MM.1S (cell line): ENCODE results near the gene ACO2.

Experiments
- DNase-seq: peaks from one replicate; pipeline ENCODE4 v3.0.0-alpha.2; 2015
- H2AFZ ChIP-seq: fragments of 300-600 bp; sonication (generic); 2 replicates; pipeline ENCODE4 v1.6.0; 2016; ENCODE audit warnings: antibody characterized with exemption, low read length
- H3F3A ChIP-seq: fragments of 300-600 bp; sonication (generic); 2 replicates; pipeline ENCODE4 v1.6.1; 2016; ENCODE audit warnings: mild to moderate bottlenecking, antibody characterized with exemption, low read length, moderate library complexity, mixed read lengths; ENCODE audit not compliant: insufficient read depth
- H3K27ac ChIP-seq: fragments of 300-600 bp; sonication (generic); 2 replicates; pipeline ENCODE4 v1.5.1; 2016; ENCODE audit warnings: mild to moderate bottlenecking, low read length
- H3K27me3 ChIP-seq: fragments of 300-600 bp; sonication (generic); replicated peaks from 2 replicates; pipeline ENCODE4 v1.6.0; 2016; ENCODE audit warnings: low read length; ENCODE audit not compliant: insufficient read depth
- H3K36me3 ChIP-seq: fragments of 300-600 bp; sonication (generic); replicated peaks from 2 replicates; pipeline ENCODE4 v1.6.1; 2016; ENCODE audit warnings: mild to moderate bottlenecking, low read length, mixed read lengths; ENCODE audit not compliant: insufficient read depth
- H3K4me1 ChIP-seq: fragments of 300-600 bp; sonication (generic); 2 replicates; pipeline ENCODE4 v1.6.1; 2016; ENCODE audit warnings: low read length, mixed read lengths
- H3K4me2 ChIP-seq: fragments of 300-600 bp; sonication (generic); 2 replicates; pipeline ENCODE4 v1.6.0; 2016; ENCODE audit warnings: low read depth, low read length
- H3K4me3 ChIP-seq: fragments of 300-600 bp; sonication (generic); 2 replicates; pipeline ENCODE4 v1.5.1; 2016; ENCODE audit warnings: low read length, mixed read lengths
- H3K79me2 ChIP-seq: fragments of 300-600 bp; sonication (generic); 2 replicates; pipeline ENCODE4 v1.6.1; 2016; ENCODE audit warnings: mixed run types, low read length, mixed read lengths
- H3K9ac ChIP-seq: fragments of 300-600 bp; sonication (generic); 2 replicates; pipeline ENCODE4 v1.6.1; 2016; ENCODE audit warnings: low read length, mixed read lengths
- H3K9me2 ChIP-seq: fragments of 300-600 bp; sonication (generic); replicated peaks from 2 replicates; pipeline ENCODE4 v1.6.1; 2016; ENCODE audit warnings: mild to moderate bottlenecking, low read length, mixed read lengths; ENCODE audit not compliant: insufficient read depth
- H3K9me3 ChIP-seq: fragments of 300-600 bp; sonication (generic); replicated peaks from 2 replicates; pipeline ENCODE4 v1.6.1; 2016; ENCODE audit warnings: mild to moderate bottlenecking, low read length, mixed read lengths; ENCODE audit not compliant: insufficient read depth
- H4K20me1 ChIP-seq: fragments of 300-600 bp; sonication (generic); 2 replicates; pipeline ENCODE4 v1.6.1; 2016; ENCODE audit warnings: mild to moderate bottlenecking, low read length, moderate library complexity, mixed read lengths; ENCODE audit not compliant: insufficient read depth
- CTCF ChIP-seq: fragments of 300-600 bp; sonication (generic); IDR thresholded peaks from 2 replicates; pipeline ENCODE4 v1.5.1; 2016; ENCODE audit warnings: antibody characterized with exemption, low read length, mixed read lengths
- EZH2 ChIP-seq: fragments of 300-600 bp; sonication (generic); optimal IDR thresholded peaks from 2 replicates; pipeline ENCODE3; 2017; ENCODE audit warnings: low read depth, mild to moderate bottlenecking, antibody characterized with exemption, low read length, mixed read lengths
- EZH2phosphoT487 ChIP-seq: fragments of 300-600 bp; sonication (generic); IDR thresholded peaks from 2 replicates; pipeline ENCODE4 v1.6.1; 2018; ENCODE audit warnings: antibody characterized with exemption, low read length

The ACO2 gene

GRCh38 chr22:41574847-41575381, 106.0 kb downstream of the ACO2 start:
- Histone ChIP-seq H3K9me2 (no peaks in the 10 kb centered on the region), H3F3A (no peaks in the 10 kb centered on the region), H3K9me3 (no peaks in the 10 kb centered on the region), H3K4me3 (no peak overlapping the region), H3K4me1 (no peaks in the 10 kb centered on the region), H2AFZ (no peak overlapping the region), H3K4me2 (no peak overlapping the region), H3K36me3 (no peaks in the 10 kb centered on the region), H3K27ac (no peak overlapping the region), H3K79me2 (no peaks in the 10 kb centered on the region), H3K27me3 (no peaks in the 10 kb centered on the region), H4K20me1 (no peaks in the 10 kb centered on the region), H3K9ac (no peak overlapping the region)
- TF ChIP-seq CTCF (no peak), EZH2 (no peak), EZH2phosphoT487 (no peak)
- DNase-seq, result no peak

- no peaks in the 10 kb centered on the region for H3K9me3 ChIP-seq
- no peak overlapping the region for H3K4me2 ChIP-seq
- H3K4me3 ChIP-seq, result no peak overlapping the region
- TF ChIP-seq CTCF (no peak), EZH2phosphoT487 (no peak)
- H3K36me3 ChIP-seq, result no peaks in the 10 kb centered on the region
- no peaks in the 10 kb centered on the region for H3K79me2 ChIP-seq
- no peak for DNase-seq
- no peaks in the 10 kb centered on the region for H3F3A ChIP-seq
- H4K20me1 ChIP-seq, result no peaks in the 10 kb centered on the region
- H2AFZ ChIP-seq, result no peak overlapping the region
- H3K4me1 ChIP-seq, result no peaks in the 10 kb centered on the region
- no peaks in the 10 kb centered on the region for H3K27me3 ChIP-seq
- H3K27ac ChIP-seq, result no peak overlapping the region
- no peaks in the 10 kb centered on the region for H3K9me2 ChIP-seq
- H3K9ac ChIP-seq, result no peak overlapping the region
Measured at GRCh38 chr22:41575533-41575932, 106.6 kb downstream of the ACO2 start.

- Histone ChIP-seq H3K9me3 (no peaks in the 10 kb centered on the region), H3K4me1 (no peaks in the 10 kb centered on the region), H4K20me1 (no peaks in the 10 kb centered on the region), H3K36me3 (no peaks in the 10 kb centered on the region), H3K4me3 (no peak overlapping the region), H3K27me3 (no peaks in the 10 kb centered on the region), H3K27ac (no peak overlapping the region), H3F3A (no peaks in the 10 kb centered on the region), H2AFZ (no peak overlapping the region), H3K4me2 (no peak overlapping the region), H3K9ac (no peak overlapping the region), H3K79me2 (no peaks in the 10 kb centered on the region), H3K9me2 (no peaks in the 10 kb centered on the region)
- no peak for DNase-seq
- TF ChIP-seq EZH2 (no peak), CTCF (peak; percentile 30)
Measured at GRCh38 chr22:41576877-41577276, 108.0 kb downstream of the ACO2 start.
